HCT116 (cell line): ENCODE measurements around the gene IL17A.

Experiments used
- CTCF ChIP-seq, 3 experiments: fragments of 200-600 bp in 1 of 3; sonication (generic) in 1 of 3; IDR thresholded peaks in 2 of 3; conservative IDR thresholded peaks in 1 of 3; 2 replicates each; pipeline ENCODE4 v1.5.1; 2012 to 2017; ENCODE audit warnings: low read depth in 2 of 3, low read length in 2 of 3, antibody characterized with exemption in 1 of 3, borderline replicate concordance in 1 of 3, control low read depth in 1 of 3, mild to moderate bottlenecking in 1 of 3, mixed read lengths in 1 of 3, mixed run types in 1 of 3, moderate library complexity in 1 of 3; ENCODE audit not compliant: insufficient read depth in 1 of 3
- EGR1 ChIP-seq: IDR thresholded peaks from 2 replicates; pipeline ENCODE4 v1.6.1; 2012; ENCODE audit warnings: low read depth
- ELF1 ChIP-seq: IDR thresholded peaks from 2 replicates; pipeline ENCODE4 v1.6.1; 2012; ENCODE audit warnings: low read depth, borderline replicate concordance
- EZH2 ChIP-seq: fragments of 200-600 bp; sonication (generic); IDR thresholded peaks from 2 replicates; pipeline ENCODE4 v1.6.1; 2017; ENCODE audit warnings: antibody characterized with exemption, mixed run types
- EZH2phosphoT487 ChIP-seq: fragments of 200-600 bp; IDR thresholded peaks from 2 replicates; pipeline ENCODE4 v1.6.1; 2018; ENCODE audit warnings: antibody characterized with exemption, borderline replicate concordance
- POLR2A ChIP-seq: IDR thresholded peaks from 2 replicates; pipeline ENCODE4 v1.7.0; 2011; ENCODE audit warnings: borderline replicate concordance; ENCODE audit not compliant: insufficient read depth, insufficient read length; ENCODE audit errors: extremely low read depth
- POLR2AphosphoS5 ChIP-seq: IDR thresholded peaks from 2 replicates; pipeline ENCODE4 v1.6.1; 2011; ENCODE audit warnings: mild to moderate bottlenecking, low read depth, low read length, moderate library complexity
- RAD21 ChIP-seq: IDR thresholded peaks from 2 replicates; pipeline ENCODE4 v1.6.1; 2012; ENCODE audit warnings: low read depth, mild to moderate bottlenecking
- SRF ChIP-seq: IDR thresholded peaks from 2 replicates; pipeline ENCODE4 v1.6.1; 2012; ENCODE audit warnings: low read depth
- YY1 ChIP-seq: IDR thresholded peaks from 2 replicates; pipeline ENCODE4 v1.6.1; 2011; ENCODE audit warnings: low read length, low read depth, moderate library complexity, mild to moderate bottlenecking; ENCODE audit not compliant: insufficient replicate concordance; ENCODE audit errors: extremely low read depth
- TF ChIP-seq, protein P1 (sequence below): IDR thresholded peaks from 2 replicates; pipeline ENCODE4 v1.6.1; 2011; ENCODE audit warnings: mild to moderate bottlenecking, low read length, moderate library complexity; ENCODE audit not compliant: insufficient replicate concordance; ENCODE audit errors: extremely low read depth
- TF ChIP-seq, protein P2 (sequence below): IDR thresholded peaks from 2 replicates; pipeline ENCODE4 v1.6.1; 2012; ENCODE audit warnings: low read depth

- no peak for TF ChIP-seq SRF
- TF ChIP-seq RAD21: no peak
- TF ChIP-seq CTCF (IDR thresholded peaks at IDR 0.05 in 2 of 3, conservative IDR thresholded peaks at IDR 0.05 in 1 of 3; ENCODE audit: borderline replicate concordance in 1 of 3, insufficient read depth in 1 of 3, low read depth in 2 of 3, low read length in 2 of 3): no peak
- TF ChIP-seq YY1: no peak
- TF ChIP-seq EZH2phosphoT487: no peak
- no peak for TF ChIP-seq POLR2A
- no peak for TF ChIP-seq EGR1
- no peak for TF ChIP-seq ELF1
- TF ChIP-seq, protein P1, sequence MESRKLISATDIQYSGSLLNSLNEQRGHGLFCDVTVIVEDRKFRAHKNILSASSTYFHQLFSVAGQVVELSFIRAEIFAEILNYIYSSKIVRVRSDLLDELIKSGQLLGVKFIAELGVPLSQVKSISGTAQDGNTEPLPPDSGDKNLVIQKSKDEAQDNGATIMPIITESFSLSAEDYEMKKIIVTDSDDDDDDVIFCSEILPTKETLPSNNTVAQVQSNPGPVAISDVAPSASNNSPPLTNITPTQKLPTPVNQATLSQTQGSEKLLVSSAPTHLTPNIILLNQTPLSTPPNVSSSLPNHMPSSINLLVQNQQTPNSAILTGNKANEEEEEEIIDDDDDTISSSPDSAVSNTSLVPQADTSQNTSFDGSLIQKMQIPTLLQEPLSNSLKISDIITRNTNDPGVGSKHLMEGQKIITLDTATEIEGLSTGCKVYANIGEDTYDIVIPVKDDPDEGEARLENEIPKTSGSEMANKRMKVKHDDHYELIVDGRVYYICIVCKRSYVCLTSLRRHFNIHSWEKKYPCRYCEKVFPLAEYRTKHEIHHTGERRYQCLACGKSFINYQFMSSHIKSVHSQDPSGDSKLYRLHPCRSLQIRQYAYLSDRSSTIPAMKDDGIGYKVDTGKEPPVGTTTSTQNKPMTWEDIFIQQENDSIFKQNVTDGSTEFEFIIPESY: no peak
- TF ChIP-seq, protein P2, sequence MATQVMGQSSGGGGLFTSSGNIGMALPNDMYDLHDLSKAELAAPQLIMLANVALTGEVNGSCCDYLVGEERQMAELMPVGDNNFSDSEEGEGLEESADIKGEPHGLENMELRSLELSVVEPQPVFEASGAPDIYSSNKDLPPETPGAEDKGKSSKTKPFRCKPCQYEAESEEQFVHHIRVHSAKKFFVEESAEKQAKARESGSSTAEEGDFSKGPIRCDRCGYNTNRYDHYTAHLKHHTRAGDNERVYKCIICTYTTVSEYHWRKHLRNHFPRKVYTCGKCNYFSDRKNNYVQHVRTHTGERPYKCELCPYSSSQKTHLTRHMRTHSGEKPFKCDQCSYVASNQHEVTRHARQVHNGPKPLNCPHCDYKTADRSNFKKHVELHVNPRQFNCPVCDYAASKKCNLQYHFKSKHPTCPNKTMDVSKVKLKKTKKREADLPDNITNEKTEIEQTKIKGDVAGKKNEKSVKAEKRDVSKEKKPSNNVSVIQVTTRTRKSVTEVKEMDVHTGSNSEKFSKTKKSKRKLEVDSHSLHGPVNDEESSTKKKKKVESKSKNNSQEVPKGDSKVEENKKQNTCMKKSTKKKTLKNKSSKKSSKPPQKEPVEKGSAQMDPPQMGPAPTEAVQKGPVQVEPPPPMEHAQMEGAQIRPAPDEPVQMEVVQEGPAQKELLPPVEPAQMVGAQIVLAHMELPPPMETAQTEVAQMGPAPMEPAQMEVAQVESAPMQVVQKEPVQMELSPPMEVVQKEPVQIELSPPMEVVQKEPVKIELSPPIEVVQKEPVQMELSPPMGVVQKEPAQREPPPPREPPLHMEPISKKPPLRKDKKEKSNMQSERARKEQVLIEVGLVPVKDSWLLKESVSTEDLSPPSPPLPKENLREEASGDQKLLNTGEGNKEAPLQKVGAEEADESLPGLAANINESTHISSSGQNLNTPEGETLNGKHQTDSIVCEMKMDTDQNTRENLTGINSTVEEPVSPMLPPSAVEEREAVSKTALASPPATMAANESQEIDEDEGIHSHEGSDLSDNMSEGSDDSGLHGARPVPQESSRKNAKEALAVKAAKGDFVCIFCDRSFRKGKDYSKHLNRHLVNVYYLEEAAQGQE: no peak
- TF ChIP-seq POLR2AphosphoS5: no peak
- TF ChIP-seq EZH2: no peak
Observed at GRCh38 chr6:52221302-52221701, 35.1 kb downstream of the IL17A start.
